K562 treated with DMSO at 1 percent for 4 hours (cell line): ENCODE measurements around the gene PTMA. TPM values are rescaled to one million over a fixed set of nuclear protein-coding genes. Genes with fewer than 3 reads are reported as not detected.

Experiments
- total RNA-seq: library from RNA; unstranded; fragments of 300-600 nt; gene quantifications from 2 replicates; pipeline ENCODE4 v1.2.3, GENCODE V29; 2022; ENCODE audit not compliant: insufficient read depth

PTMA gene
- 539 and 570 TPM in 2 replicates for total RNA-seq

GRCh38 chr2:231707927-231708772 is at the start of gene PTMA:
Gene PTMA, plus strand, starts transcription at chr2:231708525. Its CDS starts 182 bp downstream, at chr2:231708707.

Other genes starting within 250 kb of the PTMA start
- gene NCL, start 244.0 kb upstream of the PTMA start, total RNA-seq = 134 TPM in 2 replicates
- gene NMUR1, start 178.1 kb upstream of the PTMA start, total RNA-seq = 0.46 and 0.61 TPM in 2 replicates
- not detected in 2 replicates for gene TEX44, start 115.7 kb upstream of the PTMA start, total RNA-seq
- 4.3 and 5.1 TPM in 2 replicates for gene PDE6D, start 72.8 kb downstream of the PTMA start, total RNA-seq
- gene COPS7B, start 77.9 kb downstream of the PTMA start, total RNA-seq = 21.4 and 25.2 TPM in 2 replicates
- gene NPPC, start 217.9 kb downstream of the PTMA start, total RNA-seq = not detected in 2 replicates